C4-2B (cell line): ENCODE measurements around the gene CABP4.

Experiments used
- H3K27ac ChIP-seq: fragments of 450-650 bp; 2 replicates; pipeline ENCODE4 v1.5.1; 2017
- ZFX ChIP-seq: fragments of 450-650 bp; IDR thresholded peaks from 2 replicates; pipeline ENCODE4 v1.6.1; 2017
- TF ChIP-seq, protein P1 (sequence below): fragments of 450-650 bp; conservative IDR thresholded peaks from 2 replicates; pipeline ENCODE4 v1.5.1; 2017; ENCODE audit warnings: mild to moderate bottlenecking

CABP4 gene

GRCh38 chr11:67502328-67502979, 47.3 kb downstream of the CABP4 start:
- no peak for TF ChIP-seq ZFX
- TF ChIP-seq, protein P1, sequence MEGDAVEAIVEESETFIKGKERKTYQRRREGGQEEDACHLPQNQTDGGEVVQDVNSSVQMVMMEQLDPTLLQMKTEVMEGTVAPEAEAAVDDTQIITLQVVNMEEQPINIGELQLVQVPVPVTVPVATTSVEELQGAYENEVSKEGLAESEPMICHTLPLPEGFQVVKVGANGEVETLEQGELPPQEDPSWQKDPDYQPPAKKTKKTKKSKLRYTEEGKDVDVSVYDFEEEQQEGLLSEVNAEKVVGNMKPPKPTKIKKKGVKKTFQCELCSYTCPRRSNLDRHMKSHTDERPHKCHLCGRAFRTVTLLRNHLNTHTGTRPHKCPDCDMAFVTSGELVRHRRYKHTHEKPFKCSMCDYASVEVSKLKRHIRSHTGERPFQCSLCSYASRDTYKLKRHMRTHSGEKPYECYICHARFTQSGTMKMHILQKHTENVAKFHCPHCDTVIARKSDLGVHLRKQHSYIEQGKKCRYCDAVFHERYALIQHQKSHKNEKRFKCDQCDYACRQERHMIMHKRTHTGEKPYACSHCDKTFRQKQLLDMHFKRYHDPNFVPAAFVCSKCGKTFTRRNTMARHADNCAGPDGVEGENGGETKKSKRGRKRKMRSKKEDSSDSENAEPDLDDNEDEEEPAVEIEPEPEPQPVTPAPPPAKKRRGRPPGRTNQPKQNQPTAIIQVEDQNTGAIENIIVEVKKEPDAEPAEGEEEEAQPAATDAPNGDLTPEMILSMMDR = no peak
- H3K27ac ChIP-seq = no peak overlapping the region

GRCh38 chr11:67503119-67504004, 48.2 kb downstream of the CABP4 start:
- TF ChIP-seq ZFX = no peak
- TF ChIP-seq, protein P1 = no peak
- H3K27ac ChIP-seq = no peak overlapping the region

GRCh38 chr11:67504005-67504949, 49.1 kb downstream of the CABP4 start:
- H3K27ac ChIP-seq = peak overlapping the region; percentile 88

DNA sequence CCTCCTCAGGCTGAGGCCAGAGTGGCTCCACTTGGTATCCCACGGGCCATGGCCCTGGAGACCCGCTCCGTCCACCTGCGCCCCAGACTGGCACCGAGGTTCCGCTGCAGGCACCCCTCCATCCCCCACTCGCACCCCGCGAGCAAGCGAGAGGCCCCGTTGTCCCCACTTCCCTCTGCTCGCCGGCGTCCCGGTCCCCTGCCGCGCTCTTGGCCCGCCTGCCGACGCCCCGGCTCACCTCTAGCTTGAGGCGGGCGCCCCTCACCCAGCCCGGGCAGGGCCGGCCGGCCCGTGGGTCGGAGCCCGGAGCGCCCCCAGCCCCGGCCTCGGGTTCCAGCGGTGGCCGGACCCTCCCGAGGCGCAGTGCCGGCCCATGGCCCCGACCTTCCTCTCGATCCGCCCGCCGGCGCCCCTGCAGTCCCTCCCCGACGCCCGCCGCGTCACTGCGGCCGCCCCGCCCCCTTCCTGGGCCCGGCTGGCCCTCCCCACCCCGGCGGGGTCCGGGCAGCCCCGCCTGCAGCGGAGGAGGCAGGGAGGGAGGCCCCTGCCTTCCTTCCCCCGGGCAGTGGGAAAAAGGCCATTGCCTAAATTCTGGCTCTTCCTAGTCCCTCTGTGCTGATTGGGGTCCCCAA, 49.9 kb downstream of the CABP4 start, which contains the start of gene PITPNM1:
Gene PITPNM1 (minus strand): TSS at position 414 of the 632 bp plus-strand sequence. CDS start 1,183 bp downstream, outside the sequence.
- TF ChIP-seq, protein P1 = no peak
- no peak for TF ChIP-seq ZFX
- H3K27ac ChIP-seq = peak within 1 kb of the TSS; percentile 88

More at GRCh38 chr11:67504005-67504949, 49.1 kb downstream of the CABP4 start:
- TF ChIP-seq, protein P1 = no peak
- TF ChIP-seq ZFX = no peak

DNA sequence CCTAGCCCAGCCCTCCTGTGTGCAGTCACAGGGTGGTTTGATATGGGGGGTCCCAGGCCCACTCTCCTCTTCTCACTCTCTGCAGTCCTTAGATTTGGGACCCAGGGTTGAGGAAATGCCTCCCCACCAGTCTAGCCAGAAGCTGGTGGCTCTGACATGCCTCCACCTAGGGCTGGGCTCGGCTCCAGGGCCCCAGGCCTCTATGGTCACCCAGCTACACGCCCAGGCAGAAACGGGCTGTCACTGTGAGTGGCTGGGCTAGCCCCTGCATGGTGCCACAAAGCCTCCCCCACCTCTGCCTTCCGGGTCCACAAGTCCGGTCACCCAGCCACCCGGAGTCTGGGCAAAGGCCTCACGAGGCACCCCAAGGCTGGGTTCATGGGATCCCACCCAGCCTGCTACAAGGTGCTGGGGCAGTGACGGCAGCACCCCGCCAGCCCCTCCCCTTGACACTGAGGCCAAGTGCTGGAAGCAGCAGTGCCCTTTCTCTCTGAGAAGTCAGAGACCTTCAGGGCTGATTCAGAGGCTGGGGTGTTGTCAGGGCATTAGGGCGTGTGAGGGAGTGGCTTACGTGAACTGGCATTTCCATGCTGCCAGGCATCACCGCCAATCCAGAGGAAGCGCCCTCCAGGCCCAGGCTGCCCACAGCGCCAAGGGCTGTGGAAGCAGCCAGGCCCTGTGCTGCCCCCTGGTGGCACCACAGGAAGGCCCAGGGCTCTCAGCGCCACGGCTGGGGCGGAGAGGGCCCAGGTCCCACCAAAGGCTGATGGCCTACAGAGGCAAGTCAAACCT, 50.6 kb downstream of the CABP4 start:
- TF ChIP-seq, protein P1 = peak; percentile 99
- no peak for TF ChIP-seq ZFX
- H3K27ac ChIP-seq = peak overlapping the region; percentile 88

DNA sequence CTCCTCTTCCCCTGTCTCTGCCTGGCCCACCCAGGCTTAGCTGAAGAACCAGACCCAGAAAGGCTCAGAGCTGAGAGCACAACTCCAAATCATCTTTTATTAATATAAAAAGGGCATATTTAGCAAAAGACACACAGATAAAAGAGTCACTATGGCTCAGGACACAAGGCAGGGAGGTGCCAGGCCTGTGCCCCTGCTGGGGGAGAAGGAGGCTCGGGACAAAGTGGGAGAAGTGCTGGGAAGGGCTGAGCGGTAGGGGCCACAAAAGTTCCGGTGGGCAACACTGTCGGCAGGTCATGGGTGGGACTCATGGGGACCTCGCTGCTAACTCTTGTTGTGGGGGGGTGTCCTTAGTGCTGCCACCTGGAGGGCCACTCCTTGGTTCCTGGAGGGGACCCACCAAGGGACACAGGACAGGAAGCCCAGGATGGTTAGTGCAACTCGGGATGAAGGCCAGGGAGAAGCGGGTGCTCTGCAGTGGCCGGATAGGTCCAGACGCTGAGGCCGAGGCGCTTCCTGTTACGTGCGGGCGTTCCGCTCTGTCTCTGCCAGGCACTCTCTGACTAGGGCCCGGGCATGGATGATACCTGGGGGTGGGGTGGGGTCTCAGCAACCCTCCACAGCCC, 51.4 kb downstream of the CABP4 start:
- no peak for TF ChIP-seq ZFX
- TF ChIP-seq, protein P1 = peak; percentile 65
- H3K27ac ChIP-seq = peak overlapping the region; percentile 88
